IPS-18c (cell line): Measurements from ENCODE around the gene FASN.
"Not testable (repeated sequence)": the region's sequence is repeated elsewhere in the genome, so short reads cannot be mapped to it uniquely, and the experiment has no call there.

Experiments used
- H3K4me3 ChIP-seq: 2 replicates; pipeline ENCODE4 v1.7.0; 2013; ENCODE audit warnings: low read depth, mild to moderate bottlenecking, low read length, moderate library complexity; ENCODE audit not compliant: insufficient read depth
- H3K9me3 ChIP-seq: one replicate; pipeline ENCODE4 v1.6.1; 2013; ENCODE audit warnings: mild to moderate bottlenecking, low read length, moderate library complexity; ENCODE audit not compliant: control insufficient read depth, insufficient read depth

FASN gene

GRCh38 chr17:82098169-82098938, at the start of gene FASN:
Gene FASN, minus strand, starts transcription at chr17:82098236. Its CDS starts 1,791 bp downstream, at chr17:82096445.
- H3K4me3 ChIP-seq = peak within 1 kb of the TSS; percentile 72
- H3K9me3 ChIP-seq = peaks cover 2% of the 10 kb centered on the region

GRCh38 chr17:82146663-82147654, 48.9 kb upstream of the FASN start:
- no peaks in the 10 kb centered on the region for H3K9me3 ChIP-seq

GRCh38 chr17:82145550-82146155, 47.6 kb upstream of the FASN start:
- Histone ChIP-seq H3K4me3 (no peak overlapping the region), H3K9me3 (no peaks in the 10 kb centered on the region)

More at GRCh38 chr17:82146663-82147654, 48.9 kb upstream of the FASN start:
- H3K4me3 ChIP-seq = no peak overlapping the region

GRCh38 chr17:82143333-82143732, 45.3 kb upstream of the FASN start:
- Histone ChIP-seq H3K9me3 (no peaks in the 10 kb centered on the region), H3K4me3 (no peak overlapping the region)

- H3K9me3 ChIP-seq = not testable (repeated sequence)
Observed at GRCh38 chr17:82139961-82140360, 41.9 kb upstream of the FASN start.

GRCh38 chr17:82138511-82138992, 40.5 kb upstream of the FASN start:
- no peak overlapping the region for H3K4me3 ChIP-seq
- H3K9me3 ChIP-seq = no peaks in the 10 kb centered on the region

More at GRCh38 chr17:82139961-82140360, 41.9 kb upstream of the FASN start:
- H3K4me3 ChIP-seq = not testable (repeated sequence)

- Histone ChIP-seq H3K9me3 (no peaks in the 10 kb centered on the region), H3K4me3 (no peak overlapping the region)
Observed at GRCh38 chr17:82134101-82134500, 36.1 kb upstream of the FASN start.

- not testable (repeated sequence) for H3K4me3 ChIP-seq, H3K9me3 ChIP-seq
Observed at GRCh38 chr17:82133166-82133953, 35.3 kb upstream of the FASN start.

GRCh38 chr17:82129095-82129494, 31.1 kb upstream of the FASN start:
- H3K9me3 ChIP-seq = no peaks in the 10 kb centered on the region
- no peak overlapping the region for H3K4me3 ChIP-seq

- no peak overlapping the region for H3K4me3 ChIP-seq
- H3K9me3 ChIP-seq = no peaks in the 10 kb centered on the region
Observed at GRCh38 chr17:82128287-82128686, 30.3 kb upstream of the FASN start.

- Histone ChIP-seq H3K9me3 (no peaks in the 10 kb centered on the region), H3K4me3 (no peak overlapping the region)
Observed at GRCh38 chr17:82127704-82128103, 29.7 kb upstream of the FASN start.

- no peak overlapping the region for H3K4me3 ChIP-seq
- no peaks in the 10 kb centered on the region for H3K9me3 ChIP-seq
Observed at GRCh38 chr17:82127315-82127595, 29.2 kb upstream of the FASN start.

- no peak overlapping the region for H3K4me3 ChIP-seq
- H3K9me3 ChIP-seq = no peaks in the 10 kb centered on the region
Observed at GRCh38 chr17:82126556-82127314, 28.7 kb upstream of the FASN start.

GRCh38 chr17:82124101-82124500, 26.1 kb upstream of the FASN start:
- no peaks in the 10 kb centered on the region for H3K9me3 ChIP-seq

GRCh38 chr17:82121660-82122629, 23.9 kb upstream of the FASN start:
- no peak overlapping the region for H3K4me3 ChIP-seq
- H3K9me3 ChIP-seq = peaks cover 2% of the 10 kb centered on the region

More at GRCh38 chr17:82124101-82124500, 26.1 kb upstream of the FASN start:
- H3K4me3 ChIP-seq = no peak overlapping the region
